Osteocyte (in vitro differentiated cells): Measurements from ENCODE around the gene PLA2G2D. TPM values are rescaled to one million over a fixed set of nuclear protein-coding genes. Genes with fewer than 3 reads are reported as not detected.

Source experiments
- DNase-seq: peaks from one replicate; pipeline ENCODE4 v3.0.0; 2021; ENCODE audit warnings: mixed read lengths; ENCODE audit not compliant: unreplicated experiment; ENCODE audit errors: extremely low spot score
- H3K27ac Mint-ChIP-seq: one replicate; pipeline ENCODE4 v1.8.0; 2021; ENCODE audit warnings: mild to moderate bottlenecking, mixed read lengths; ENCODE audit not compliant: unreplicated experiment
- H3K27me3 Mint-ChIP-seq: one replicate; pipeline ENCODE4 v1.8.0; 2021; ENCODE audit warnings: mixed read lengths; ENCODE audit not compliant: unreplicated experiment
- H3K36me3 Mint-ChIP-seq: one replicate; pipeline ENCODE4 v1.8.0; 2021; ENCODE audit warnings: mixed read lengths; ENCODE audit not compliant: unreplicated experiment
- H3K4me1 Mint-ChIP-seq: one replicate; pipeline ENCODE4 v1.8.0; 2021; ENCODE audit warnings: mixed read lengths; ENCODE audit not compliant: unreplicated experiment
- H3K4me3 Mint-ChIP-seq: one replicate; pipeline ENCODE4 v1.8.0; 2021; ENCODE audit warnings: mild to moderate bottlenecking, moderate library complexity, mixed read lengths; ENCODE audit not compliant: unreplicated experiment
- H3K9me3 Mint-ChIP-seq: one replicate; pipeline ENCODE4 v1.8.0; 2021; ENCODE audit warnings: mixed read lengths; ENCODE audit not compliant: unreplicated experiment
- CTCF ChIP-seq: fragments of 200-600 bp; sonication (generic); IDR thresholded peaks from 2 replicates; pipeline ENCODE4 v1.5.0; 2021; ENCODE audit warnings: antibody characterized with exemption, mild to moderate bottlenecking, moderate library complexity
- total RNA-seq: library from RNA; stranded (reverse); gene quantifications from 2 replicates; pipeline ENCODE4 v1.2.1, GENCODE V29; 2021

PLA2G2D gene
- total RNA-seq, 1 donor from 2014 or later: not detected

GRCh38 chr1:20071416-20071815 is 47.9 kb downstream of the PLA2G2D start:
- Mint-ChIP-seq H3K36me3 (no peaks in the 10 kb centered on the region), H3K4me1 (no peaks in the 10 kb centered on the region), H3K4me3 (no peak overlapping the region), H3K27ac (no peak overlapping the region), H3K9me3 (no peaks in the 10 kb centered on the region), H3K27me3 (peaks cover 6% of the 10 kb centered on the region)
- no peak for TF ChIP-seq CTCF
- DNase-seq: peak; percentile 34

DNA sequence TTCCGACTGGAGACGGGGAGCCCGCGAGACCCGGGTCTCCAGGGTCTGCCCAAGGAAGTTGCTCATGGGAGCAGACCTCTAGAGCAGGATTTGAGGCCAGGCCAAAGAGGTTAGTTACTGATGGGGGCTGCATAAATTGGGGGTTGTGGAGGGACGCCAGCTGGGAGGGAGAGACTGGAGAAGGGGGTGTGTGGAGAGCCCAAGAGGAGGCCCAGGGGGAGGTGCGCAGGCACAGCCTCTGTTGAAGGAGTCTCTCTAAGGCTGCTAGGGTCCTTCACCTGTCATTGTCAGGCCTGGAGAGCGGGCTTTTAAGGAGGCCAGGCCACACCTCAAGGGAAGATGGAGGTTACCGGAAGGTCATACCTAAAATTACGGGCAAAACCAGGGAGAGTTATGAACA is 49.0 kb downstream of the PLA2G2D start:
- Mint-ChIP-seq H3K9me3 (no peaks in the 10 kb centered on the region), H3K27me3 (peaks cover 6% of the 10 kb centered on the region), H3K36me3 (no peaks in the 10 kb centered on the region), H3K27ac (no peak overlapping the region), H3K4me3 (no peak overlapping the region), H3K4me1 (no peaks in the 10 kb centered on the region)
- DNase-seq: peak; percentile 74
- TF ChIP-seq CTCF: no peak

DNA sequence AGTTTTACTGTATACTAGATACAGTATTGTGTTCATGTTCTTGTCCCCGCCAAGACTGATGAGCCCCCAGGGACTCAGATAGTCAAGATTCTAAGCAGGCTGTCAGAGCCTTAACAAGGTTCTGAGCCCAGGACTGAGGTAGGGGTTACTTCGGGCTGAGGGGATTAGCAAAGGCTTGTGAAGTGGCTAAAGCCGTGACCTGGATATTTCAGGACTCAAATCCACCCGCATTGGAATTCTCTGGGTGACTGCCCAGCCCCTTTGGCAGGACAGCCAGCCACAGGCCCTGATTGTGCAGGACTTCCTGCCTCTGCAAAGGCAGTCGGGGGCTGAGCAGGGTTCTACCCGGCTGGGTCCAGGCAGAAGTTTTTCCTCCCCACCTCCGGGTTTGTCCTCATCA is 49.5 kb downstream of the PLA2G2D start, which contains the start of gene PLA2G5:
TSS of gene PLA2G5 (plus strand) at position 321 of the 400 bp plus-strand sequence. CDS start 14,637 bp downstream, outside the sequence.
- Mint-ChIP-seq H3K9me3 (no peaks in the 10 kb centered on the region), H3K4me3 (no peak within 1 kb of the TSS), H3K27ac (no peak within 1 kb of the TSS), H3K27me3 (peaks cover 6% of the 10 kb centered on the region), H3K4me1 (no peaks in the 10 kb centered on the region), H3K36me3 (no peaks in the 10 kb centered on the region)
- DNase-seq: peak; percentile 75
- TF ChIP-seq CTCF: no peak

GRCh38 chr1:20068722-20069121 is 50.6 kb downstream of the PLA2G2D start:
- no peaks in the 10 kb centered on the region for H3K4me1 Mint-ChIP-seq
- H3K27ac Mint-ChIP-seq: no peak overlapping the region
- no peaks in the 10 kb centered on the region for H3K9me3 Mint-ChIP-seq
- no peak overlapping the region for H3K4me3 Mint-ChIP-seq
- H3K27me3 Mint-ChIP-seq: peaks cover 6% of the 10 kb centered on the region
- peak; percentile 60 for DNase-seq
- no peak for TF ChIP-seq CTCF
- H3K36me3 Mint-ChIP-seq: no peaks in the 10 kb centered on the region

DNA sequence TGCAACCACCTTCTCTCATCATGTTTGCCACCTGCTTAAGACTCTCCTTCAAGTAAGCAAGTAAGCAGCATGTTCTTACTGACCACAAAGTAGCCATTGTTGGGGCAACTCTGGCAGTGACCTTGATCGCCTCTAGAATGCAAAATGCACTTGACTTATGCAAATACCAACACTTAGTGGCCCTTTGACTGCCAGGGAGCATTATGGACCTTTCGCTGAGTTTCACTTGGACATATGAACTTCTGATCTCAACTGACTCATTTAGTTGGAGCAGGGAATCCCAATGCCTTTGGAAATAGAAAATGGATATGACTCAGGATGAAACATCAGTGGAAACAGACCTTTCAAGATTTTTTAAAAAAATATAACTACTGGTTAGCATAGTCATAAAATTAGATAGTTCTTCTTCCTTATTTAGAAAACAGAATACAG is 55.5 kb downstream of the PLA2G2D start:
- no peaks in the 10 kb centered on the region for H3K27me3 Mint-ChIP-seq
- H3K9me3 Mint-ChIP-seq: no peaks in the 10 kb centered on the region
- H3K4me3 Mint-ChIP-seq: no peak overlapping the region
- DNase-seq: no peak
- no peak overlapping the region for H3K27ac Mint-ChIP-seq
- H3K4me1 Mint-ChIP-seq: no peaks in the 10 kb centered on the region
- no peaks in the 10 kb centered on the region for H3K36me3 Mint-ChIP-seq
- no peak for TF ChIP-seq CTCF

Other genes with a start within 250 kb of the PLA2G2D start
- 9.4 and 11.4 TPM in 2 replicates for gene OTUD3, start 237.1 kb downstream of the PLA2G2D start, total RNA-seq
- not detected in 2 replicates for gene PLA2G2E, start 195.9 kb downstream of the PLA2G2D start, total RNA-seq
- gene PLA2G2A, start 139.9 kb downstream of the PLA2G2D start, total RNA-seq: not detected in 2 replicates
- gene PLA2G5, start 49.3 kb downstream of the PLA2G2D start, total RNA-seq: not detected in 2 replicates
- not detected in 2 replicates for gene PLA2G2F, start 19.8 kb upstream of the PLA2G2D start, total RNA-seq
- not detected in 2 replicates for gene UBXN10, start 66.6 kb upstream of the PLA2G2D start, total RNA-seq
- not detected in 2 replicates for gene PLA2G2C, start 67.0 kb upstream of the PLA2G2D start, total RNA-seq
- gene VWA5B1, start 171.3 kb upstream of the PLA2G2D start, total RNA-seq: not detected in 2 replicates